ENCODE data around the gene PCDHAC1.

The PCDHAC1 gene

DNA sequence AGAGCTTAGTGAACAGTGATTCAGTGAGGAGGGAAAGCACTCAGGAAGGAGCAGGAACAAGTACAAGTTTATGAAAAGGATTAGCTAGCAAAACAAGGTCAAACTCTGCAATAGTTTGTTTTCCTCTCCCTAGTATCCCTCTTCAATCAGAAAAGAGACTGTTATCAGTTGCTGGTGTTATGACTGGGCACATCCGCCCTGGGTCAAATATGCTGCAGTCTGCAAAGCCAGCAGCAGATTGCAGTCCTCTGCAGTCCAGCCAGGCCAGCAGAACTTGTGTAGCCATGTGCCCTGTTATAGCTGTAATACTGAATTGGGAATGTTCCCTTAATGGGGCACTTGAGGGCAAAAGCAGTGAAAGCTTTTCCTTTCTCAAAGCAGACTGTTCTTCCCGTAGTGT is 52.2 kb downstream of the PCDHAC1 start:
- Mint-ChIP-seq H3K27me3 (peaks cover 33% of the 10 kb centered on the region), H3K9me3 (peaks cover 5% of the 10 kb centered on the region), H3K4me3 (no peak overlapping the region), H3K36me3 (ENCODE audit: insufficient read depth) (peaks cover 2% of the 10 kb centered on the region), H3K4me1 (no peaks in the 10 kb centered on the region), H3K27ac (ENCODE audit: low read depth) (no peak overlapping the region)
- ATAC-seq (replicated peaks; ENCODE audit: extremely low read depth, poor library complexity, severe bottlenecking) (no peak), DNase-seq (ENCODE audit: low spot score in 2 of 2) (no peak)

DNA sequence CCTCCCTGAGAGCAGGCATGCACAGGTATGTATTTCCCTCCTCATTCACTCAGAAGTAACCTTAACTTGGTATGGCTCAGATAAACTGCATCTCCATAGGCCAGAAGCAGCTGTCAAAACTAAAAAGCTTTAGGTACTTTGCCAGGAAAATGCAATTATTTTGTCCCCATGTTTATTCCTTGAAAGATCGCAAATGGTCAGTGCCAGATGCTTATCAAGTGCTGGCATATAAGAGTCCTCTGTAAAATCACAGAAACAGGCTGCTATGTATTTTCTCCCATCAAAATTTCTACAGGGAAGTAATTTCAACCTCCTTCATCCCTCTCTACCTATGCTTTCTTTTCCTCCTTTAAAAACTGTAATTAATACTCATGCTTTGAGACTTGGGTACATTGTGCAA is 52.9 kb downstream of the PCDHAC1 start:
- Mint-ChIP-seq H3K27ac (ENCODE audit: low read depth) (no peak overlapping the region), H3K27me3 (peaks cover 33% of the 10 kb centered on the region), H3K36me3 (ENCODE audit: insufficient read depth) (peaks cover 2% of the 10 kb centered on the region), H3K9me3 (peaks cover 5% of the 10 kb centered on the region), H3K4me1 (no peaks in the 10 kb centered on the region), H3K4me3 (no peak overlapping the region)
- DNase-seq (ENCODE audit: low spot score in 2 of 2) = no peak
- ATAC-seq (replicated peaks; ENCODE audit: extremely low read depth, poor library complexity, severe bottlenecking) = no peak
